HG03354 (cell line): ENCODE measurements around the gene SCN11A.
A peak's percentile ranks its signal among the peaks of the same experiment; 100 is the strongest.
"Not testable (repeated sequence)": the region's sequence is repeated elsewhere in the genome, so short reads cannot be mapped to it uniquely, and the experiment has no call there.

ENCODE experiments used
- ATAC-seq: cut with Tn5 transposase; IDR thresholded peaks from one replicate; pipeline ENCODE4 v1.9.1; 2021; ENCODE audit warnings: mild to moderate bottlenecking; ENCODE audit not compliant: unreplicated experiment, poor library complexity, severe bottlenecking

SCN11A gene

GRCh38 chr3:39068556-39068955 is 16.8 kb upstream of the SCN11A start:
- ATAC-seq: no peak

- no peak for ATAC-seq
Measured at GRCh38 chr3:39067286-39067685, 15.5 kb upstream of the SCN11A start.

- ATAC-seq: peak; percentile 99
Measured at GRCh38 chr3:39065197-39065596, 13.5 kb upstream of the SCN11A start.

GRCh38 chr3:39064646-39065045 is 12.9 kb upstream of the SCN11A start:
- no peak for ATAC-seq

GRCh38 chr3:39063143-39063542 is 11.4 kb upstream of the SCN11A start:
- no peak for ATAC-seq

- ATAC-seq: no peak
Measured at GRCh38 chr3:39062180-39062579, 10.4 kb upstream of the SCN11A start.

GRCh38 chr3:39061228-39061627 is 9.5 kb upstream of the SCN11A start:
- ATAC-seq: not testable (repeated sequence)

- ATAC-seq: no peak
Measured at GRCh38 chr3:39056151-39056550, 4.4 kb upstream of the SCN11A start.

- ATAC-seq: no peak
Measured at GRCh38 chr3:39053696-39054095, 2.0 kb upstream of the SCN11A start.

GRCh38 chr3:39052583-39052982 is 839 bp upstream of the SCN11A start:
- no peak for ATAC-seq

GRCh38 chr3:39050029-39050428 is 1.7 kb downstream of the SCN11A start:
- no peak for ATAC-seq

- no peak for ATAC-seq
Measured at GRCh38 chr3:39038165-39038564, 13.6 kb downstream of the SCN11A start.

GRCh38 chr3:39029556-39029955 is 22.2 kb downstream of the SCN11A start:
- ATAC-seq: no peak

GRCh38 chr3:39028546-39028945 is 23.2 kb downstream of the SCN11A start:
- ATAC-seq: no peak

- no peak for ATAC-seq
Measured at GRCh38 chr3:39025222-39025970, 26.3 kb downstream of the SCN11A start.

GRCh38 chr3:39024497-39024896 is 27.2 kb downstream of the SCN11A start:
- ATAC-seq: no peak

GRCh38 chr3:39022286-39022630 is 29.5 kb downstream of the SCN11A start:
- ATAC-seq: no peak

- ATAC-seq: no peak
Measured at GRCh38 chr3:39021465-39022285, 30.1 kb downstream of the SCN11A start.

- ATAC-seq: peak; percentile 72
Measured at GRCh38 chr3:39021029-39021428, 30.7 kb downstream of the SCN11A start.

GRCh38 chr3:39019299-39019698 is 32.4 kb downstream of the SCN11A start:
- no peak for ATAC-seq

- ATAC-seq: no peak
Measured at GRCh38 chr3:39015418-39015817, 36.3 kb downstream of the SCN11A start.
